Gastroesophageal sphincter (tissue), 3 donors: ENCODE results near the gene PSMB5.

ENCODE experiments used
- CTCF ChIP-seq, 4 experiments: fragments of 200-600 bp in 2 of 4; fragments of 450-650 bp in 2 of 4; sonication (generic) in 1 of 4; IDR thresholded peaks; one replicate each; pipeline ENCODE4 v1.5.1; 2017 to 2019; ENCODE audit warnings: antibody characterized with exemption in 4 of 4, mild to moderate bottlenecking in 2 of 4, moderate library complexity in 2 of 4
- EP300 ChIP-seq: sonication (generic); formaldehyde crosslinking; IDR thresholded peaks from one replicate; pipeline ENCODE4 v1.6.1; 2017; ENCODE audit warnings: antibody characterized with exemption, mild to moderate bottlenecking

GRCh38 chr14:23063601-23064000, 28.9 kb upstream of the PSMB5 start:
- TF ChIP-seq CTCF (IDR thresholded peaks at IDR 0.05) (no peak), EP300 (no peak)
